HG03045 (cell line): ENCODE results near the gene GAK.

ENCODE experiments used
- ATAC-seq: cut with Tn5 transposase; IDR thresholded peaks from one replicate; pipeline ENCODE4 v1.9.1; 2021; ENCODE audit warnings: mild to moderate bottlenecking, moderate library complexity; ENCODE audit not compliant: unreplicated experiment

Gene GAK

DNA sequence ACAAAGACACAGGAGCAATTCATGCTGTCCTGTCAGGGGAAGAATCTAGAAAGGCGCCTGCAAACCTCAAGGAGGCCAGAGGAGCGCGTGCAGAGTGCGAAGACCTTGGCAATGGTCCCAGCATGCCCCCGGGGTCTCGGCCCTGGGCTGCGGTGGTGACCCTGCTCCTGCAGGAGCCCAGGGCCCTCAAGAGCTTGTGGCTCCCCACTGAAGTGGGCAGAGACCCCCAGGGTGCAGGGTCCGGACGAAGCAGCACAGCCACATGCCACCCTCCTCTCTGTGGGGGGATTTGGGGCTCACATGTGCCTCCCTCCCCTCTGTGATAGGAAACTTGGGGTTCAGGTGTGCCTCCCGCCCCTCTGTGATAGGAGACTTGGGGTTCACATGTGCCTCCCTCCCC lies 39.3 kb downstream of the GAK start:
- no peak for ATAC-seq

- no peak for ATAC-seq
Observed at GRCh38 chr4:891747-892146, 40.4 kb downstream of the GAK start.

GRCh38 chr4:890036-890695 lies 42.0 kb downstream of the GAK start:
- ATAC-seq, result no peak

- ATAC-seq, result no peak
Observed at GRCh38 chr4:889516-889915, 42.6 kb downstream of the GAK start.

DNA sequence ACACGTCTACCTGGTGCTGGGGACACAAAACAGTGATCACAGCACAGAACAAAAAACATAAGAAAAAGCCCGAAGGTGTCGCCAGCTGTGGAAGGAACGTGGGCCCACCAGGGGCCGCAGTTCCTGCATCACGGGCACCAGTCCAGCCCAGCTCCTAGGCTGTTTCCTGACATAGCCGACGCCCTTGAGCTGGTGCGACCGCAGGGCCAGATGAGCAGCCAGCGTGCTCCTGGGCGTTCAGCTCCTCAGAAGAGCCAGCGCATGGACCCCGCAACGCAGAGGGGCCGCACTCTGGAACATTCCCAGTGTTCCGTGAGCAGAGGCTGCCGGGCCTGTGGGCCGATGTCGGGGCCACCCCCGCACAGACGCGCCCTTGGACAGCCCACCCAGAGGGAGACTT lies 44.1 kb downstream of the GAK start:
- no peak for ATAC-seq

DNA sequence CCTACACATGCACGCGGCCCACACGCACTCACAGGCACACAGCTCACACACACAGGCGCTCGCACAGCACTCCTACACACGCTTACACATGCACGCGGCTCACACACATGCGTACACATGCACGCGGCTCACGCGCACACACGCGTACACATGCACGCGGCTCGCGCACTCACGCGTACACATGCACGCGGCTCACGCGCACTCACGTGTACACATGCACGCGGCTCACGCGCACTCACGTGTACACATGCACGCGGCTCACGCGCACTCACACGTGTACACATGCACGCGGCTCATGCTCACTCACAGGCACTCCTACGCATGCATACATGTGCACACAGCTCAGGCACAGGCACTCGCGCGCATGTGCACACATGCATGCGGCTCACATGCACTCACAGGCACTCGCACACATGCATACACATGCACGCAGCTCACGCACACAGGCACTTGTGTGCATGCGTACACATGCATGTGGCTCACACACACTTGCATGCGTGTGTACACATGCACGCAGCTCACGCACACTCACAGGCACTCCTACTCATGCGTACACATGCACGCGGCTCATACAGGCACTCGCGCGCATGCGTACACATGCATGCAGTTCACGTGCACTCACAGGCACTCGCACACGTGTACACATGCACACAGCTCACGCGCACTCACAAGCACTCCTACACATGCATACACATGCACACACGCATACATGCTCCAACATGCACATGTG lies 44.9 kb downstream of the GAK start:
- ATAC-seq, result no peak

DNA sequence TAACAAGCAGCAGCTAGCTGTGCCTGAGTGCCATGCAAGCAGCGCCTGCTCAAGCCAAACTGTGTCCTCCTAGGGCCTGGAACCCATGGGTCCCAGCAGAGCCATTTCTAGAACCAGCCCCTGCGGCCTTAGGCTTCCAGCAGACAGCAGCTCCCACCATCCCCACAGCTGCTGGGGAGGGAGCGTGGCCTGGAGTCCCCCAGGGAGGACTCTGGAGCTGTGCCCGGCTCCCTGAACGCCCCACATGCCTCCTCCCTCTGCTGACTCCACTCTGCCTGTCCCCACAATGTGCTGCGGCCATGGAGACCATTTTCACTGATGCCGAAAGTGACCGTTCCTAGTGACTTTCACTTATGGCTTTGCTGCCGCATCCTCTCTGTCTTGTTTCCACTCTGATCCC lies 45.9 kb downstream of the GAK start:
- no peak for ATAC-seq

DNA sequence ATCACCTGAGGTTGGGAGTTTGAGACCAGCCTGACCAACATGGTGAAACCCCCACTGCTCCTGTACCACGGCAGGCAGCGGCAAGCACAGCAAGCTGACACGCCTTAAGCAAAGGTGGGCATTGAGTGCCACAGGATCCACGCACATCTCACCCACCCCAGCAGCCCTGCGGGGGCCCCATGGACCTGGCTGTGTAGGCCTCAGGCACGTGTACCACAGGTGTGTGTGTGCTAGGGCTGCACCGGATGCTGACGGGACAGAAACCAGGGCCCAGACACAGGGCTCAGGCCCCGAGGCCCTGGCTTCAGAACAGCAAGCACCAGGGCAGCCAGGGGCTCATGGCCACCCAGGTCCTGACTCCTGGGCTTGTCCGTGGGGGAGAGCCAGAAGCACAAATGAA lies 46.8 kb downstream of the GAK start:
- ATAC-seq, result no peak

- no peak for ATAC-seq
Observed at GRCh38 chr4:884896-885295, 47.2 kb downstream of the GAK start.

DNA sequence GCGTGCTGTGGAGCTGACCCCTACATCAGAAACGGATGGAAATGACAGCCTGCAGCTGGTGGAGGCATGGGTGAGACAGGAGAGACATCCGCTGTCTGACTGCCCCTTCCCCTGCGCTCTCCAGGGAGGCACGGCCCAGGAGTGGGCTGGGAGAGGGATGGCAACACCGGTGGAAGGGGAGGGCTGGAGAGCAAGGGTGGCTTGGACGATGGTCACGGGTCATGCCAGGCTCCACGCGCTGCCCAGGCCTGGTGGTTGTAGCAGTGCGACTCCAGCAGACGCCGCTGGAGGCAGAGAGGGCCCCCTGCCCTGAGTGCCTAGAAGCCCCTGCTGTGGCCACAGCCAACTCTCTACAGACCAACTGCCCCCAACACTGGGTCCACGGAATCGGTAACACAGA lies 47.9 kb downstream of the GAK start:
- no peak for ATAC-seq

GRCh38 chr4:883377-884095 lies 48.6 kb downstream of the GAK start:
- no peak for ATAC-seq

- no peak for ATAC-seq
Observed at GRCh38 chr4:882646-883045, 49.5 kb downstream of the GAK start.

GRCh38 chr4:881709-882108 lies 50.4 kb downstream of the GAK start:
- no peak for ATAC-seq

- ATAC-seq, result no peak
Observed at GRCh38 chr4:880684-881405, 51.3 kb downstream of the GAK start.

GRCh38 chr4:879729-880077 lies 52.4 kb downstream of the GAK start:
- no peak for ATAC-seq

DNA sequence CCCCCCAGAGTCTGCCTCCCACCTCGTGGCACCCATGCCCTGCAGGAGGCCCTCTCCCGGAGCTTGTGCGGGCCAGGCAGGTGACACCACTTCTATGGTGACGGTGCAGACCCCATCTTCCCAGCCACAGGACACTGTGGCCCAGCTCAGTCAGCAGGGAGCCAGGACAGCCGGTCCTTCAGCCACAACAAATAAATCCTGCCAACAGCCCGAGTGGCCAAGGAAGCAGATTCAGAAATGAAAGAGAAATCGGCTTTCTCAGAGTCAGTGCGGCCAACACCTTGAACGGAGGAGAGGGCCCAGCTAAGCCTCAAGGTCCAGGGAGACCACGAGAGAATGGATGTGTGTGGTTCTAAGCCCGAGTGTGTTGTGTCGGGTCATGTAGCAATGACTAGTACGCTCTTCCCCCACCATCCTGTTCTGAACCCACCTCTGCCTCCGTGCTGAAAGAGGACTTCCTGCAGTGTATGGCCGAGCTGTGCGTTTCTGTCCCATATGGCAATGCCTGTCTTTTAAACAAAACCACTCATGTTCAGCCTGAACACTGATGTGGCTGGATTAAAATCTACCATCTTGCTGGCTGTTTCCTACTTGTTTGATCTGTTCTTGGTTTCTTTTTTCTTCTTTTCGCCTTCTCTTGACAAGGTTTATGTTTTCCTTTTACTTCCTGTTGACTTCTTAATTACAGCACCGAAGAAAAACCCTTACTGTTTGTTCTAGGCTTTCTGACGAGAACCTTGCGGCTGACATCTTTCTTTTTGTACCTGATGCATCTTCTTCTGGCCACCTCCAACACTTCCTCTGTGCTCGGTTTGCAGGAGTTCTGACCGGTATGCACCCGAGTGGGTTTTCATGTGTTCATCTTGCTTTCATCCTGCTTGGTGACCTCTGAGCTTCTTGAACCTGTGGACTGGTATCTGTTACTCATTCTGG lies 53.1 kb downstream of the GAK start:
- no peak for ATAC-seq

DNA sequence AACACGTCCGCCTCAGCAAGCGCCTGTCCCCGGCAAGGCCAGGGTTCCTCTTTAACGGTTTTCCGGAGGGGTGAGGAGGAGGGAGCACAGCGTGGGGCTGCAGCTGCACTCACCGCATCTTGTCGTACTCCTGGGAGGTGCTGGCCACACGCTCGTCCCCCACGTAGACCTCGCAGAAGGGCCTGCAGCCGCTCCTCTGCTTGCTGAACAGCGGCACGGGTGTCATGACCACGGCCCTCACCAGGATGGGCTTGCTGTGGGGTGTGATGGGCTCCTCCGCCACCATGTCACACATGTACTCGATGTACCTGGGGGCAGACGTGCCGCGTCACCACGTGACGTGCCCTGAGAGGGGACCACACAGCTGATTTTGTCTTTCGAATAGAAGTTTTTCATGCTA lies 54.6 kb downstream of the GAK start:
- no peak for ATAC-seq

GRCh38 chr4:876780-877179 lies 55.3 kb downstream of the GAK start:
- ATAC-seq, result no peak

- no peak for ATAC-seq
Observed at GRCh38 chr4:875818-876423, 56.2 kb downstream of the GAK start.
